GM18951 (cell line): Measurements from ENCODE around the gene RNF151.
"Not testable (repeated sequence)": the region's sequence is repeated elsewhere in the genome, so short reads cannot be mapped to it uniquely, and the experiment has no call there.

Experiments
- POLR2A ChIP-seq: IDR thresholded peaks from 4 replicates; pipeline ENCODE4 v1.6.1; 2011; ENCODE audit warnings: mild to moderate bottlenecking; ENCODE audit not compliant: insufficient read length, insufficient read depth; ENCODE audit errors: extremely low read depth
- in situ Hi-C: fragments of 300-500 bp; cut with MboI; formaldehyde crosslinking; loops from one replicate; pipeline ENCODE4 v1.12.0; 2022; ENCODE audit warnings: low sequenced_read_pairs, mixed read lengths, inconsistent platforms; ENCODE audit not compliant: unreplicated experiment

The RNF151 gene

GRCh38 chr16:2004795-2005517 lies 38.3 kb downstream of the RNF151 start:
- in situ Hi-C loops, result no loop called here
- no peak for TF ChIP-seq POLR2A

- no peak for TF ChIP-seq POLR2A
- in situ Hi-C loops, result no loop called here
Observed at GRCh38 chr16:2005646-2006045, 39.0 kb downstream of the RNF151 start.

DNA sequence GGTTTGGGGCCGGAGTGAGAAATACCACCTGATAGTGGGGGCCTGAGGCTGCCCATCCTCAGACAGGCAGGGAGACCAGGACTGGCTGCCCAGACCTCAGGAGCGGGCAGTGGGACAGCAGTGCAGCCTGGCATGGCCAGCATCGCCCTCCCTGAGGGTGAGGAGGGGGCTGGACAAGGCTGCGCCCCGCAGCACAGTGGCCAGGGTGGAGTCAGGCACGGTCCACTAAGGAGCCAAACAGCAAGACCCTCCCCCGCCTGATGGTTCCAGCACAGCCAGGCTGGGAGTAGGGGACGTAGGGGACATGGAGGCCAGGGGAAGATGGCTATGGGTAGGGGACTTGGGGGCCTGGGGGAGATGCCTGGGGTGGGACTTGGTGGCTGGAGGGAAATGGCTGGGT lies 39.7 kb downstream of the RNF151 start:
- TF ChIP-seq POLR2A, result no peak
- in situ Hi-C loops, result no loop called here

- in situ Hi-C loops, result no loop called here
- no peak for TF ChIP-seq POLR2A
Observed at GRCh38 chr16:2007081-2007836, 40.6 kb downstream of the RNF151 start.

DNA sequence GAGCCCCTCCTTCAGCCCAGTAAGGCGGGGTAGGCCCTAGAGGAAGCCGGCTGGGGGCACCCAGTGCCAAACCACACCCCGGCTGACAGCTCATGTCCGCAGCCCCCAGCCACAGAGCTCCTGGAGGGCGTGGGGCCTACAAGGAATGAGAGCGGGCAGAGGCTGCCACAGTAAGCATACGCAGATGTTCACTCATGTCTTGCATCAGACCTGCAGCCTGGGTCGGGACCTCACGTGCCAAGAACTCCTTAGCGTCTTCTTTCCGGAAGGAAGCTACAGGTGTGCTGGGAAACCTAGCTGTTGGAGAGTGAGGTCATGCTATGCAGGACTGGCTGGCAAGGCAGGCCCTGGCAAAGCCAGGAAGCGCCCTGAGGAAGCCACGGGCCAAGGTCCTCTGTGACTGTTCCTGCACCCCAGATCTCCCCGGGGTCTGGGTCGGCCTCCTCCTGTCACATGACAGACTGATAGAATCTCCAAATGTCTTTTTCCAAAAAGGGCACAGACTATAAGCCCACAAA lies 41.4 kb downstream of the RNF151 start:
- in situ Hi-C loops, result no loop called here
- TF ChIP-seq POLR2A, result no peak

DNA sequence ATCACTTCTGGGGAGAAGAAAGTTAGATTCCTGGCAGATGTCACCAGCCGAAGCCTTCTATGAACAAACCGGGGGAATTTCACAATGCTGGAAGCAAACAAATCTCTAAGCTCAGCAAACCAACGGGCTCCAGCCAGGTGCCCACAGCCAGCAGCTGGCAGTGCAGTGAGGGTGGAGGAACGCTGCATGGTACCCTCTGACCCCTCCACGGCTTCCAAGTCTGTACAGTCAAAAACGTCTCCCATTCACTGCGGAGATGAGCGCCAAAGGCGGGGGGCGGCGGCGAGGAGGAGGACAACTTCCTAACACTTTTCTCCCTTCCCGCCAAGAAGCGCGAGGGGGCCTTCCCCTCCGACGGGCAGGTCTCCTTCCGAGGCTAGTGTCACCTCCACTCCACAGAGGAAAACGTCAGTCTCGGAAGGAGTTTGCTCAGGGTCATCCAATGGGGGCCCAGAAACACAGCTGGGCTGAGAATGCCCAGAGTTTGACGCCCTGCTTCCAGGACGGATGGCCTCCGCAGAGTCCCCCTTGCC lies 42.0 kb downstream of the RNF151 start:
- in situ Hi-C loops, result no loop called here
- no peak for TF ChIP-seq POLR2A

DNA sequence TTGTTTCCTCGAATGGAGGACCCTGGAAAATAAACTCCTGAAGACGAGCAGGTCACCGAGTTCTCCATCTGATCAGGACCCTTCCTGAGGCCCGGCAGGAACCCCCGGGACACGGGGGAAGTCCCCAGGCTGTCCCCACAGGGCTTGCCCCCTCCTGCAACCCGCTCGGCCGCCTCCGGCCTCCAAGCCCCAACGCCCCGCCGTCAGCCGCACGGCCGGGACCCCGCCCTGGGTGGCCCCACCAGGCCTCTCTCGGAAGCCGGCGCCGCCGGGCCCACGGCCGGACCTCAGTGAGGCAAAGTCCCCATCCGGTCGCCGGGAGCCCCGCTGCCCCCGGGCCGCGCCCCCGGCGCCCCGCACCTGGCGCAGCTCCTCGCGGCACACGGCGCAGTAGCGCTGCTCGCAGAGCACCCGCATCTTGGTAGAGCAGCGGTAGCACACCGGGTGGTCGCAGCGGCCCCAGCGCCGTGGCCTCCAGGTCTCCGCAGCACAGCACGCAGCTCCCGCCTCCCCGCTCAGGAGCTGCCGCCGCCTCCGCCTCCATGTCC lies 42.6 kb downstream of the RNF151 start:
- in situ Hi-C loops, result no loop called here
- no peak for TF ChIP-seq POLR2A

DNA sequence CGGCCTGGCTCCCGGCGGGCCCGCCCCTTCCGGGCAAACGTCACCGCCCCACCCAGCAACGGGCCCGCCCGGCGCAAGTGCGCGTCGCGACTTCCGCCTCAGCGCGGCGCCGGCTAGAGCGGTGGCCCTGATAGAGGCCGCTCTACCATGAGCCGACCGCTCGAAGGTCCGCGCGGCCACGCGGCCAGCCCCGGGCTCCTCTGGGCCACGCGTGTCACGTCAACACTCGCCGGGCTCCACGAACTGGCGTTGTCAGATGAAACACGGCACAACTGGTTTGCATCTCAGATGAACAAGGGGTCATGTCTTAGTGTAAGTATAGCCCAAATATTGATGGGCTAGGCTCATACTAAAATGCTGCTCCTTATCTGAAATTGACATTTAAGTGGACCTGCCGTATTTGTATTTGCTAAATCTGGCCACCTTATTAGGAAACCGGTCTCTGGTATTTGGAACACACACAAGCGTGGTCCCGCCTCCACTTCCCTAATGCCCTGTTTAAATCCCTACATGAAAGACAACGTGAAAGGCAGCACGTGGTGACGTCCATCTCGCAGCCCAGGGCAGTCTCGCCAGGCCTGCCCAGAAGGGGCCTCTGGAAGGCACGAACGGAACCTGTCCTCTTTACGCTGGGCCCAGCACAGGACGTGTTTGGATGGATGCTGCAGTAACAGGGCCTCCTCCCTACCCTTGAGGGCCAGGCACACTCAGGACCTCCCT lies 43.3 kb downstream of the RNF151 start, which contains the start of gene ZNF598:
Gene ZNF598 (minus strand): TSS at position 31 of the 720 bp plus-strand sequence.
- peak; percentile 96 for TF ChIP-seq POLR2A
- in situ Hi-C loops, result no loop called here

- in situ Hi-C loops, result not testable (repeated sequence)
Observed at GRCh38 chr16:2011726-2012125, 45.1 kb downstream of the RNF151 start.

DNA sequence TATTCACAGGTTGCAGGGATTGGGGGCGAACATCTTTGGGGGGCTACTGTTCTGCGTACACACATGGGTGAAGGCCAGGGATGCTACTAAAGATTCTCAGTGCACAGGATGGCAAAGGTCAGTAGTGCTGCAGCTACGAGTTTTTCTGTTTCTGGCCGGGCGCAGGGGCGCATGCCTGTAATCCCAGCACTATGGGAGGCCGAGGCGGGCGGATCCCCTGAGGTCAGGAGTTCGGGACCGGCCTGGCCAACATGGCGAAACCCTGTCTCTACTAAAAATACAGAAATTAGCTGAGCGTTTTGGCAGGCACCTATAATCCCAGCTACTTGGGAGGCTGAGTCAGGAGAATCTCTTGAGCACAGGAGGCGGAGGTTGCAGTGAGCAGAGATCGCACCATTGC lies 46.9 kb downstream of the RNF151 start:
- no peak for TF ChIP-seq POLR2A
- in situ Hi-C loops, result no loop called here

DNA sequence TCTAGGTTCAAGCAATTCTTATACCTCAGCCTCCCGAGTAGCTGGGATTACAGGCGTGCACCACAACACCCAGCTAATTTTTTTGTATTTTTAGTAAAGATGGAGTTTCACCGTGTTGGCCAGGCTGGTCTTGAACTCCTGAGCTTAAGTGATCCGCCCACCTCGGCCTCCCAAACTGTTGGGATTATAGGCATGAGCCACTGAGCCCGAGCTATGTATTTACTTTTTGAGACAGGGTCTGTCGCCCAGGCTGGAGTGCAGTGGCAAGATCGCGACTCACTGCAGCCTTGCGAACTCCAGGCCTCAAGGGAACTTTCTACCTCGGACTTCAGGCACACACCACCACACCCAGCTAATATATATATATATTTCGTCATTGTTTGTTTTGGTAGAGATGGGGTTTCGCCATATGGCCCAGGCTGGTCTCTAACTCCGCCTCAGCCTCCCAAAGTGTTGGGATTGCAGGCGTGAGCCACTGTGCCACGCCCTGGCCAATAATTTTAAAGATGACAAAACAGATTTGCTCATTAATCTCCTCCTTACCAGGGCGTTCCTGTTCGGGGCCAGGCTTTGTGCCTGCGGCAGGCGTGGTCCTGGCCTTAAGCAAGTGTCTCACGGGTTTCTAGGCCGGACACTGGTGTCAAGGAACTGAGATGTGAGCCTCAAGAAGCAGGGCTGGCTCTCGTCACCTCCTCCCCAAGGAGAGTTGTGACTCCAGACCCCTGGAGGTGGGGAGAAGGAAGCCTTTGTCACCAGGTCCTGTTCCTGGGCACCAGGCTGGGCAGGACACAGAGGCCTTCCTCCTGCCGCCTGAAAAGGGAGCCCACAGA lies 48.7 kb downstream of the RNF151 start:
- in situ Hi-C loops, result no loop called here

DNA sequence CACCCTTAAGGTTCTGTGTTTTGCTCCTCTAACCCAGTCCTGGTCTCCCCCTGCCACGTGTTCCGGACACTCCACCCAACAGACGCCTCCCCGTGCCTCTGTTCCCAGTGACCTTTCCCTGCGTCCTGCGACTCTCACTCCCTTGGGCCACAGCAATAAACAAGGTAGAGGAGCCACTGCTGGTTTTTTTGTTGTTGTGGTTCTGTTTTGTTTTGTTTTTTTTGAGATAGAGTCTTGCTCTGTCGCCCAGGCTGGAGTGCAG lies 49.2 kb downstream of the RNF151 start:
- in situ Hi-C loops, result no loop called here
- no peak for TF ChIP-seq POLR2A

More for the DNA sequence above, 48.7 kb downstream of the RNF151 start:
- TF ChIP-seq POLR2A, result no peak

DNA sequence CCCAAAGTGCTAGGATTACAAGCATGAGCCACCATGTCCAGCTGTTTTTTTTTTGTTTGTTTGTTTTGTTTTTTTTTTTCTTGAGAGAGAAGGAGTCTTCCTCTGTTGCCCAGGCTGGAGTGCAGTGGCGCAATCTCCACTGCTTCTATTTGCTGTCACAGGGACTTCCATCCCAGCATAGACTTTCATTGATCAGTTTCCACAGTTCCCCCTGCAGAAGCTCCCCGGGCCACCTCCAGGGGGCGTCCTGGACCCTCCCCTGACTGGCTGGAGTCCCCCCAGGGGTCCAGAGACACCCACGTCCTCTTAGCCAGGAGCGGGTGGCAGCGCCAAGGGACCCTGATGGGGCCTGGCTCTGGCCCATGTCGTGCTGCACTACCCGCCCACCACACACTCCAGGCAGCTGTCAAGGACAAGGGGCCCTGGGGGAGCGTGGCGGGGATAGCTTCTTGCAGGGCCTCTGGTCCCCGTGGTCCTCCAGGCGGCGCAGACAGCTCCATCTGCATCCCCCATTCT lies 49.8 kb downstream of the RNF151 start:
- no peak for TF ChIP-seq POLR2A
- in situ Hi-C loops, result no loop called here
